ENCODE results near the gene RCOR1. TPM values are rescaled to one million over a fixed set of nuclear protein-coding genes. Genes with fewer than 3 reads are reported as not detected.
A peak's percentile ranks its signal among the peaks of the same experiment; 100 is the strongest.

Gene RCOR1
- polyA plus RNA-seq, 6 donors from 2014 or later, result 0.78 to 2.6 (median 1.6) TPM

DNA sequence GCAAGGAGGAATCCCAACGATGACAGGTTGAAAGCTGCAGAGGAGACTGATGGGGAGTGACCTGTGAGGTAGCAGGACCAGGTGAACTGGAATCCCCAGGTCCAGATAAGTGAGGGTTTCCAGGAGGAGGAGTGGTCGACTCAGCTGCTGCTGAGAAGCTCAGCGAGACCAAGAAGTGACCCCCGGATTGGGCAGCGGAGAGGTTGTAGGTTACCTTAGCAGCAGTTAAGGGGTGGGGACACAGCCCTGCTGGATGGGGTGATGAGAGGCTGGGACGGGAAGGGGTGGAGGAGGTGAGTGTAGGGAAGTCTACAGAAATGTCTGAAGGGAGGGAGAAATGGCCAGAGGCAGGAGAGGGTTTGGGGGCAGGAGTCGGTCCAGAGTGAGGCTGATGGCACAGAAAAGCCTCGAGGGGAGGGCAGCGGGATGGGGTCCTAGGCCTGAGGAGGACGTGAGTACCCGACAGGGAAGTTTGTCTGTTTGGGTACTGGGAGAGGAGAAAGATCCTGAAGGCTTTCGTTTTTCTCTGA, 2.6 kb upstream of the RCOR1 start:
- Mint-ChIP-seq H3K27ac (peak overlapping the region in 5 of 6 donors; percentile 22 to 96 (median 88)), H3K9me3 (no peaks in the 10 kb centered on the region), H3K36me3 (no peaks in the 10 kb centered on the region), H3K4me1 (peaks cover 15 to 32% (median 26%) of the 10 kb centered on the region in 3 donors), H3K4me3 (peak overlapping the region in 7 of 8 donors; percentile 37 to 91 (median 52)), H3K27me3 (no peaks in the 10 kb centered on the region)
- no peak for DNase-seq
- no peak for ATAC-seq (ENCODE audit: low read depth in 2 of 2)

DNA sequence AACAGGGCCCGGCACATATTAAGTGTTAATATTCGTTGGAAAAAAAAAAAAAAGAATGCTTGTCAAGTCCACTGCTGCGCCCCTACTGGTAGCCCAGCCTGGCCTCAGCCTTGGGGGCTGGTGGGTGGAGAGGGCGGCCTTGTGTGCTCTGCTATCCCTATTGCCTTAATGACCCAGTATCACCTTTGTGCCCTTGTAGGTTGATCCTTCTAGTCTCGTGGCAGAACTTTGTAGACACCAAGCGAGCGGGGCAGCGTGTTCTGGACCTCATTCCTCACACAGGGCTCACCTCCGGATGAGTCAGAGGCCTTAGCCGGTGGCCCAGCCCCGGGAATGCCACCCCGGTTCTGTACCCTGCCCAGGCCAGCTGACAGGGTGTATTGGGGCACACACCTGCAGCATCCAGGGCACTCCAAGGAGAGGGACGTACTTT, 1.8 kb upstream of the RCOR1 start:
- peak overlapping the region; percentile 76 to 100 (median 89) for H3K4me3 Mint-ChIP-seq
- no peaks in the 10 kb centered on the region for H3K9me3 Mint-ChIP-seq
- ATAC-seq (ENCODE audit: low read depth in 2 of 2), result no peak
- no peak for DNase-seq
- peak overlapping the region; percentile 69 to 96 (median 92) for H3K27ac Mint-ChIP-seq
- H3K27me3 Mint-ChIP-seq, result no peaks in the 10 kb centered on the region
- H3K36me3 Mint-ChIP-seq, result no peaks in the 10 kb centered on the region
- H3K4me1 Mint-ChIP-seq, result peaks cover 15 to 33% (median 32%) of the 10 kb centered on the region in 3 donors

DNA sequence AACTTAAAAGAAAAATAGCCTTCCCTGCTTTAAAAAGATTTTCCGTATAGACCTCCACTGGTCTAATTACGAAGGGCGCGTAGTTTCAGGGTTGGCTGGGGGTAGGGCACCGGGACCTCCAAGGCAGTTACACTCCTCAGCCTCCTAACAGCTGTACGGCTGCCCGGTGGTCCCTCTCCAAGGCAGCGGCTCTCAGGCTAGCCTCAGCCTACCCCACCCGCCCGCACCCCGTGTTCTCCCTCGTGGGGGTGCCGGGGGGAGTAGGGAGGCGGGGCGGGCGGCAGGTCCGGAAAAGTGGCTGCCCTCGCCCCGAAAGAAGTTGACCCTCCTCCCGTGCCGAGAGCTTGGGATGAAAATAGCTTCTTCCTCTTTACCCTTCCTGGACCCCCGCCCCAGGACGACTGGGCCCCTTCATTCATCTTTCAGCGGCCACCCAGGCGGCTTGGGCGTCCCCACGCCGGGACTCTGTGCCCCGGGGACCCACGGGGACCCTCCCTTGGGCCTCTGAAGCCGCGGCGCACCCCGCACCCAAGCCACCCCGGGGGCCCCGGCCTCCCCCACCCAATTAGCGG, 991 bp upstream of the RCOR1 start:
- H3K27ac Mint-ChIP-seq, result peak overlapping the region; percentile 69 to 96 (median 92)
- H3K4me1 Mint-ChIP-seq, result peaks cover 15 to 36% (median 29%) of the 10 kb centered on the region in 3 donors
- peak overlapping the region; percentile 76 to 100 (median 89) for H3K4me3 Mint-ChIP-seq
- ATAC-seq (ENCODE audit: low read depth in 2 of 2) (no peak), DNase-seq (no peak)
- no peaks in the 10 kb centered on the region for H3K36me3 Mint-ChIP-seq
- no peaks in the 10 kb centered on the region for H3K27me3 Mint-ChIP-seq
- no peaks in the 10 kb centered on the region for H3K9me3 Mint-ChIP-seq

DNA sequence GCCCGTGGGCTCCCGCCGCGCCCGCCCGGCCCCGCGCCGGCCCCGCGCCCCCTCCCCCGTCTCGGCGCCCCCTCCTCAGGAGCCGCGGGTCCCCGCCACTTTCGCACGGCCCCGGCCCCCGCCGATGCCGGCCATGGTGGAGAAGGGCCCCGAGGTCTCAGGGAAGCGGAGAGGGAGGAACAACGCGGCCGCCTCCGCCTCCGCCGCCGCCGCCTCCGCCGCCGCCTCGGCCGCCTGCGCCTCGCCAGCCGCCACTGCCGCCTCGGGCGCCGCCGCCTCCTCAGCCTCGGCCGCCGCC, 263 bp downstream of the RCOR1 start:
- DNase-seq, result no peak
- H3K27ac Mint-ChIP-seq, result no peak overlapping the region
- no peaks in the 10 kb centered on the region for H3K27me3 Mint-ChIP-seq
- H3K4me3 Mint-ChIP-seq, result peak overlapping the region in 7 of 8 donors; percentile 45 to 100 (median 89)
- peaks cover 15 to 43% (median 24%) of the 10 kb centered on the region in 3 donors for H3K4me1 Mint-ChIP-seq
- H3K9me3 Mint-ChIP-seq, result no peaks in the 10 kb centered on the region
- peak; percentile 3 to 7 for ATAC-seq (ENCODE audit: low read depth in 2 of 2)
- no peaks in the 10 kb centered on the region for H3K36me3 Mint-ChIP-seq

DNA sequence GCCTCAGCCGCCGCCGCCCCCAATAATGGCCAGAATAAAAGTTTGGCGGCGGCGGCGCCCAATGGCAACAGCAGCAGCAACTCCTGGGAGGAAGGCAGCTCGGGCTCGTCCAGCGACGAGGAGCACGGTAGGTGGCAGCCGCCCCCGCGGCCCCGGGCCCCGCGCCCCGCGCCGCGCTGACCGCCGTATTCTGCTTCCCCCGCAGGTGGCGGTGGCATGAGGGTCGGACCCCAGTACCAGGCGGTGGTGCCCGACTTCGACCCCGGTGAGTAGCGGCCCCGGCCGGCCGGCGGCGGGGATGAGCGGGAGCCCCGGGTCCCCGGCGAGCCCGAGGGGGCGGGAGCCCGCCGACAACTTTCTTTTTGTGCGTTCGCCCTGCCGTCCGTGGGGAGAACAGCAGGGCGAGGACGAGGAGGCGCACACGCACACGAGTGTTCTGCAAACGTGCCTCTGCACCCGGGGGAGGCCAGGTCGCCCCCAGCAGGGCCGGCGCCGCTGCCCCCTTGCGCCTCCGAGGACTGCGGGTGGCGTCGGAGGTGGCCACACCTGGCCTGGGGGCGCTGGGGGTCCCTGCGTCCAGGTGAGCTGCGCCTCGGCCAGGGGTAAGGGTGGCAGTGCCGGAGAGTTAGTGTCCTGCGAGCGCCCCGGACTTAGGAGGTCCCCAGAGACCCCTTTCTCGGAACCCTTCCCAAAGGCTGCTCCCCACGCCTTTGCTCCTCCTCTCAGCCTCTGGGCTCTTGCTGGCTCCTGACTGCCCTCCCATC, 794 bp downstream of the RCOR1 start:
- no peaks in the 10 kb centered on the region for H3K27me3 Mint-ChIP-seq
- DNase-seq (peak; percentile 66), ATAC-seq (ENCODE audit: low read depth in 2 of 2) (peak; percentile 22 to 29)
- H3K27ac Mint-ChIP-seq, result peak overlapping the region in 5 of 6 donors; percentile 79 to 95 (median 85)
- H3K9me3 Mint-ChIP-seq, result no peaks in the 10 kb centered on the region
- peaks cover 15 to 43% (median 24%) of the 10 kb centered on the region in 3 donors for H3K4me1 Mint-ChIP-seq
- H3K4me3 Mint-ChIP-seq, result peak overlapping the region; percentile 85 to 100 (median 90)
- no peaks in the 10 kb centered on the region for H3K36me3 Mint-ChIP-seq

DNA sequence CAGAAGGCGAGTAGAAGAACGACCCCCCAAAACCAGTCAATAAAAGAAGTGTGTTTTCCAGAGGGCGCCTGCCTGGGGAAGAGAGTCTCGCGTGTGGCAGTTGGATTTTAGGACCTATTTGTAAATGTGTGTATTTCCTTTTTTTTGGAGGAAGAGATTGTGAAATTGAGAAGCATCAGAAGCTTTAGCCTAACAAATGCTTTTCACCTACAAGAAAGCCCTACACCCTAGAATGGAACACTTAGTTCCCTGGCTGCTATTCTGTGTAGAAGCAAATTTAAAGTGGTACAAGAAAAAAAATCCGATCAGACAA, 1.3 kb downstream of the RCOR1 start:
- Mint-ChIP-seq H3K4me1 (peaks cover 16 to 43% (median 24%) of the 10 kb centered on the region in 3 donors), H3K4me3 (peak overlapping the region; percentile 85 to 100 (median 89)), H3K27ac (peak overlapping the region in 5 of 6 donors; percentile 79 to 95 (median 85)), H3K9me3 (no peaks in the 10 kb centered on the region), H3K27me3 (no peaks in the 10 kb centered on the region), H3K36me3 (no peaks in the 10 kb centered on the region)
- DNase-seq (no peak), ATAC-seq (ENCODE audit: low read depth in 2 of 2) (no peak)

DNA sequence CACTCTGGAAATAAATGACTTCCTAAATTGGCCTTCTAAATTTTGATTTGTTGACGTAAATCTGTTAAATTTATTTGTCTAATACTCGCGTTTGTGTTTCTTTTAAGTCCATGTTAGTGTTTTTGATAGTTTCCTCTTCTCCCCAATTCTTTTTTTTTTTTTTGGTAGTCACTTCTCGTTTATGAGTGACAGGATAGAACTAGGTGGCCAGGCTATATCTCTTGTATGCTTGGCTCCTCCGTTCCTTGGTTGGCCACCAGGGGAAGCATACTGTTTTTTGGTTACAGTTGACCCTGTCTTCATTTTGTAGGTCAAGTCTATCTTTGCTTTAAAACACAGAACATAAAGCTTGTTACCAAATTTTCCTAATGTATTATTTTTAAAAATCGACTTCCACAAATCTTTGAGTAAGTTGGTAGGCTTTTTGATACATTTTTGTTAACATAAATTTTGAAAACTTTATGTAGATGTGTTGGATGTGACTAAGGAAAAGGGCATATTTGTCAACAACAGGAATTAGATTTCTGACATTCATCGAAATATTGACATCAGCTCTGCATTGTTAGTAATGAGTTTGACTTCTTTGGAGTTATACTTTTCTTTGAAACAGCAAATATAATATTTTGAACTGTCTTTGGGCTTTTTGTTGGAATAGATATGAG, 2.2 kb downstream of the RCOR1 start:
- no peaks in the 10 kb centered on the region for H3K9me3 Mint-ChIP-seq
- H3K27me3 Mint-ChIP-seq, result no peaks in the 10 kb centered on the region
- peak; percentile 15 to 27 for ATAC-seq (ENCODE audit: low read depth in 2 of 2)
- H3K4me1 Mint-ChIP-seq, result peaks cover 22 to 46% (median 33%) of the 10 kb centered on the region in 3 donors
- peak overlapping the region; percentile 85 to 100 (median 89) for H3K4me3 Mint-ChIP-seq
- H3K36me3 Mint-ChIP-seq, result no peaks in the 10 kb centered on the region
- H3K27ac Mint-ChIP-seq, result peak overlapping the region in 4 of 6 donors; percentile 1 to 91 (median 74)
- DNase-seq, result peak; percentile 79

DNA sequence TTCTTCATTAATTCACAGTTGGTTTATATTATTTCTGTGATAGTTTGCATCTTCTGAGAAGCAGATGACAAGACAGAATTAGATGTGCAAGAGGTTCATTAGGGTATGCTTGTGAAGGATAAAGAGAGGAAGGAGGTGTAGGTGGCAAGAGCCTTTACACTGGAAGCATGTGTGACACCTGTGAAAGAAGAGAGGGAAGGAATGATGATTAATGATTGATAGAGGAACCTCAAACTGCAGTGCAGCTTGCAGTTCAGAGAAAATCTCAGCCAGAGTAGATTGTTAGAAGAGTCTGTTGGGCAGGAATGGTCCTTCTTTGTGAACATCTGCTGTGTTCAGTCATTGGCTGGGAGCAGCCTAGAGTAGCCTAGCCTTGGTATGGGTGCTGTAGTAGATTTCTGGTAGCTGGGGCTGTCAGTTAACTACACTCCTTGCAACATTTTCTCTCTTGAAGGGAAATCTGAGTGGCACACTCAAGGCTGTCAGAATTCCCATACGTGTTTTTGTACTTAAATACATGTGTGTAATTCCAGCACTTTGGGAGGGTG, 9.0 kb downstream of the RCOR1 start:
- H3K36me3 Mint-ChIP-seq, result peaks cover 6 to 7% of the 10 kb centered on the region in 2 donors
- H3K27me3 Mint-ChIP-seq, result no peaks in the 10 kb centered on the region
- peak overlapping the region in 2 of 6 donors; percentile 8 to 78 for H3K27ac Mint-ChIP-seq
- DNase-seq (no peak), ATAC-seq (ENCODE audit: low read depth in 2 of 2) (no peak)
- H3K9me3 Mint-ChIP-seq, result peaks cover 0 to 4% (median 0%) of the 10 kb centered on the region in 7 donors
- peaks cover 36 to 52% (median 47%) of the 10 kb centered on the region in 3 donors for H3K4me1 Mint-ChIP-seq
- peak overlapping the region in 1 of 8 donors; percentile 22 for H3K4me3 Mint-ChIP-seq

DNA sequence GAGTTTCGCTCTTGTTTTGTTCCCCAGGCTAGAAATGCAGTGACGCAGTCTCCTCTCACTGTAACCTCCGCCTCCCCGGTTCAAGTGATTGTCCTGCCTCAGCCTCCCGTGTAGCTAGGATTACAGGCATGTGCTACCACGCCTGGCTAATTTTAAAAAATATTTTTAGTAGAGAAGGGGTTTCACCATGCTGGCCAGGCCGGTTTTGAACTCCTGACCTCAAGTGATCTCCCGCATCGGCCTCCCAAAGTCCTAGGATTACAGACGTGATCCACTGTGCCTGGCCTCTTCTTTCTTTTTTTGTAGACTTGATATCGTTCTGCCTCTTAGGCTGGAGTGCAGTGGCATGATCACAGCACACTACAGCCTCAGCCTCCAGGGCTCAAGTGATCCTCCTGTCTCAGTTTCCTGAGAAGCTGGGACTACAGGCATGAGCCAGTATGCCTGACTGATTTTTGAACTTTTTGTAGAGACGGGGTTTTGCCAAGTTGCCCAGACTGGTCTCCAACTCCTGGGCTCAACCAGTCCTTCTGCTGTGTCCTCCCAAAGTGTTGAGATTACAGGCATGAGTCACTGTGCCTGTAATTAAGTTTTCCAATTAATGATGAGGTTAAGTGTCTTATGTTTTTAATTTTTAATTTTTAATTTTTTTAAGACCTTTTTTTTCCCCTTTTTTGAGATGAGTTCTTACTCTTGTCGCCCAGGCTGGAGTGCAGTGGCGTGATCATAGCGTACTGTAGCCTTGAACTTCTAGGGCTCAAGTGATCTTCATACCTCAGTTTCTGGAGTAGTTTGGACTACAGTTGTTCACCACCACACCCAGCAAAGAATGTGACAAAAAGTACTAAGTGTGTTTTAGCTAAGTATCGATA, 10.2 kb downstream of the RCOR1 start:
- no peak for ATAC-seq (ENCODE audit: low read depth in 2 of 2)
- peak overlapping the region in 3 of 6 donors; percentile 4 to 28 (median 15) for H3K27ac Mint-ChIP-seq
- H3K9me3 Mint-ChIP-seq, result peaks cover 0 to 4% (median 0%) of the 10 kb centered on the region in 7 donors
- no peaks in the 10 kb centered on the region for H3K27me3 Mint-ChIP-seq
- peaks cover 38 to 58% (median 55%) of the 10 kb centered on the region in 3 donors for H3K4me1 Mint-ChIP-seq
- H3K36me3 Mint-ChIP-seq, result peaks cover 6 to 7% of the 10 kb centered on the region in 2 donors
- no peak for DNase-seq
- peak overlapping the region in 2 of 8 donors; percentile 13 to 44 for H3K4me3 Mint-ChIP-seq

DNA sequence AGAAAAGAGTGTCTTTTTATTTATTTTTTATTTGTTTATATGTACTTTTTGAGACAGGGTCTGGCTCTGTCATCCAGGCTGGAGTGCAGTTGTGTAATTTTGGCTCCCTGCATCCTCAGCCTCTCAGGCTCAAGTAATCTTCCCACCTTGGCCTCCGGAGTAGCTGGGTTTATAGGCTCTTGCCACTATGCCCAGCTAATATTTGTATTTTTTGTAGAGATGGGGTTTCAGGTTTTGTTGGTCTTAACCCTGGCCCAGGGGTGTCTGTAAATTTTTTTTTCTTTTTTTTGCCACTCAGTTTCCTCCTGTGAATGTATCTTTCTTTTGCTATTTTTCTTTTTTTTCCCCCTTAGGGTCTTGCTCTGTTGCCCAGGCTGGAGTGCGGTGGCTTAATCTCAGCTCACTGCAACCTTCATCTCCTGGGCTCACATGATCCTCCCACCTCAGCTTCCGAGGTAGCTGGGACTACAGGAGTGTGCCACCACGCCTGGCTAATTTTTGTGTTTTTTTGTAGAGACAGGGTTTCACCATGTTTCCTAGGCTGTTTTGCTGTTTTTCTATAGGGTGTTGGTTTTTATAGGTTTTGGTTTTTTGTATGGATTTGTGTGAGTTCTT, 11.0 kb downstream of the RCOR1 start:
- Mint-ChIP-seq H3K4me3 (peak overlapping the region in 5 of 8 donors; percentile 17 to 60 (median 51)), H3K4me1 (peaks cover 43 to 63% (median 61%) of the 10 kb centered on the region in 3 donors)
- no peak for DNase-seq

DNA sequence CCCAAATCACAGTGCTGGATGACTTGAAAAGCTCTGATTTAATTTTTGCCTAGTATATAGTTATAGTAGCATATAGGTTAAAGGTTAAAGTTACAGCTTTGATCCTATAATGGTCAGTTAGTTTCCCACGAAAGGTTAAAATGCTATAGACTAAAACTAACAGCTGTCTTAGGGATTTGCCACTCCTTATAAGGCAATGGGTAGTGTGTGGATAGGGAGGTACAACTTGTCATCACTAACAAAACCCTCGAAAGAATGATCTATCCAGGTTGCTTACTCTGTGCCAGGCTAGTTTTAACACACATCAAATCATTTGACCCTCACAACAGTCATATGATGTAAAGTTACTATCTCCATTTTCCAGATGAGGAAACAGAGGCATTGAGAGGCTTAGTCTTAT, 11.7 kb downstream of the RCOR1 start:
- ATAC-seq (ENCODE audit: low read depth in 2 of 2), result no peak

More for the DNA sequence above, 11.0 kb downstream of the RCOR1 start:
- no peaks in the 10 kb centered on the region for H3K27me3 Mint-ChIP-seq
- no peak for ATAC-seq (ENCODE audit: low read depth in 2 of 2)
- H3K9me3 Mint-ChIP-seq, result peaks cover 0 to 4% (median 0%) of the 10 kb centered on the region in 7 donors
- peaks cover 6 to 7% of the 10 kb centered on the region in 2 donors for H3K36me3 Mint-ChIP-seq
- H3K27ac Mint-ChIP-seq, result peak overlapping the region in 4 of 6 donors; percentile 24 to 76 (median 54)

DNA sequence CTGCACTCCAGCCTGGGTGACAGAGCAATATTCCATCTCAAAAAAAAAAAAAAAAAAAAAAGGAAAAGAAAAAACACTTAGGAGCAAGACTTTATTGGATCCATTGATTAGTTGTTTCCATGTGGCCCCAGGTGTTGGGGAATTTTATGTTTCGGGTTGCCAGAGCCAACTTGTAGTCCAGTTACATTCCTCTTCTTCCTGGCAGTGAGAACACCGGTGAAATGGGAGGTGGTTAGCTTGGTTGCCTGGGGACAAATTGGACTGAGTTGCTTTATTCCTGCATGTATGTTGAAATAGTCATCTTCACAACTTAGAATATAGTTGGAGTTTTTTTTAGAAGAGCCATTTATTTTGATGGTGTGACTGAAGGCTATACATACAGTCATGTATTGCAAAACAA, 12.6 kb downstream of the RCOR1 start:
- Mint-ChIP-seq H3K4me3 (peak overlapping the region in 1 of 8 donors; percentile 54), H3K27me3 (no peaks in the 10 kb centered on the region), H3K9me3 (peaks cover 0 to 4% (median 0%) of the 10 kb centered on the region in 7 donors), H3K27ac (peak overlapping the region in 1 of 6 donors; percentile 32), H3K4me1 (peaks cover 34 to 65% (median 55%) of the 10 kb centered on the region in 3 donors), H3K36me3 (peaks cover 6 to 7% of the 10 kb centered on the region in 2 donors)
- ATAC-seq (ENCODE audit: low read depth in 2 of 2) (no peak), DNase-seq (no peak)

More for the DNA sequence above, 11.7 kb downstream of the RCOR1 start:
- Mint-ChIP-seq H3K27me3 (no peaks in the 10 kb centered on the region), H3K36me3 (peaks cover 6 to 7% of the 10 kb centered on the region in 2 donors), H3K27ac (no peak overlapping the region), H3K4me3 (no peak overlapping the region), H3K4me1 (peaks cover 39 to 66% (median 62%) of the 10 kb centered on the region in 3 donors), H3K9me3 (peaks cover 0 to 4% (median 0%) of the 10 kb centered on the region in 7 donors)
- DNase-seq, result no peak
